Upper lobe of left lung (tissue), 4 donors: ENCODE data around the gene PLCB1.

Experiments
- CTCF ChIP-seq, 6 experiments: fragments of 450-650 bp in 4 of 6; fragments of 200-600 bp in 2 of 6; sonication (generic) in 2 of 6; IDR thresholded peaks; one replicate each; pipeline ENCODE4 v1.5.1; 2016 to 2019; ENCODE audit warnings: antibody characterized with exemption in 6 of 6
- EP300 ChIP-seq, 4 donors: sonication (generic); formaldehyde crosslinking; IDR thresholded peaks; one replicate each; pipeline ENCODE4 v1.5.1; 2017; ENCODE audit warnings: antibody characterized with exemption in 4 of 4, control low read depth in 2 of 4

GRCh38 chr20:8507231-8507630 is 375.2 kb downstream of the PLCB1 start:
- TF ChIP-seq CTCF (IDR thresholded peaks at IDR 0.05) (no peak), EP300 (IDR thresholded peaks at IDR 0.05) (no peak)
